Panc1 (cell line): ENCODE data around the gene SNX13.

ENCODE experiments used
- SIN3A ChIP-seq: IDR thresholded peaks from 2 replicates; pipeline ENCODE4 v1.6.1; 2012; ENCODE audit warnings: low read depth, mild to moderate bottlenecking, low read length, moderate library complexity, borderline replicate concordance; ENCODE audit not compliant: insufficient read depth
- TCF7L2 ChIP-seq: IDR thresholded peaks from 2 replicates; pipeline ENCODE4 v1.6.1; 2011; ENCODE audit warnings: mild to moderate bottlenecking, low read depth, low read length, inconsistent platforms
- TF ChIP-seq, protein P1 (sequence below), 2 experiments: IDR thresholded peaks; 2 replicates each; pipeline ENCODE4 v1.6.1; 2011 to 2012; ENCODE audit warnings: low read depth in 2 of 2, control low read depth in 1 of 2, low read length in 1 of 2, mild to moderate bottlenecking in 1 of 2, moderate library complexity in 1 of 2; ENCODE audit not compliant: insufficient read depth in 1 of 2
- TF ChIP-seq, protein P2 (sequence below): fragments of 450-650 bp; IDR thresholded peaks from 2 replicates; pipeline ENCODE4 v1.5.1; 2017; ENCODE audit warnings: mild to moderate bottlenecking

DNA sequence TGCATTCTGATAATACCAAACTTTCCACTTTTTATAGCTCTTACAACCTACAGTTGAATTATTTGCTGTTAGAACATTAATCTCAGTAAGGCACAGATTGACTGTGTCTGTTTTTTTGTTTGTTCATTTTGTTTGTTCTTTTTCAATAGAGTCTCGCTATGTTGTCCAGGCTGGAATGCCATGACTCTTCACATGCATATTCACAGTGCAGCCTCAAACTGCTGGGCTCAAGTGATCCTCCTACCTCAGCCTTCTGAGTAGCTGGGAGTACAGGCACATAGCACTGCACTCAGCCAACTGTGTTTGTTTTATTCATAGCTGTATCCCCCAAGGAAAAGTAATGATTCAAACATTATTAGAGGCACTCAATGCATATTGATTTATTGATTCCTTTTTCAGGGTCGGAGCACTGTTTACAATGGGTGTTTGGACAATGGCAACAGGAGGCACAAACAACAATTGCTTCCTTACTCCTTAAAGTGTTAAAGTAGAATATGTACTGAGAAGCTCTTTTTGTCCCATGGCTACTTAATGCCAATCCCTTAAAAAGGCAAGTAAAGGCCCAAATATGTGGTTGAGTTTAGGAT lies 61.1 kb downstream of the SNX13 start:
- TF ChIP-seq, protein P1, sequence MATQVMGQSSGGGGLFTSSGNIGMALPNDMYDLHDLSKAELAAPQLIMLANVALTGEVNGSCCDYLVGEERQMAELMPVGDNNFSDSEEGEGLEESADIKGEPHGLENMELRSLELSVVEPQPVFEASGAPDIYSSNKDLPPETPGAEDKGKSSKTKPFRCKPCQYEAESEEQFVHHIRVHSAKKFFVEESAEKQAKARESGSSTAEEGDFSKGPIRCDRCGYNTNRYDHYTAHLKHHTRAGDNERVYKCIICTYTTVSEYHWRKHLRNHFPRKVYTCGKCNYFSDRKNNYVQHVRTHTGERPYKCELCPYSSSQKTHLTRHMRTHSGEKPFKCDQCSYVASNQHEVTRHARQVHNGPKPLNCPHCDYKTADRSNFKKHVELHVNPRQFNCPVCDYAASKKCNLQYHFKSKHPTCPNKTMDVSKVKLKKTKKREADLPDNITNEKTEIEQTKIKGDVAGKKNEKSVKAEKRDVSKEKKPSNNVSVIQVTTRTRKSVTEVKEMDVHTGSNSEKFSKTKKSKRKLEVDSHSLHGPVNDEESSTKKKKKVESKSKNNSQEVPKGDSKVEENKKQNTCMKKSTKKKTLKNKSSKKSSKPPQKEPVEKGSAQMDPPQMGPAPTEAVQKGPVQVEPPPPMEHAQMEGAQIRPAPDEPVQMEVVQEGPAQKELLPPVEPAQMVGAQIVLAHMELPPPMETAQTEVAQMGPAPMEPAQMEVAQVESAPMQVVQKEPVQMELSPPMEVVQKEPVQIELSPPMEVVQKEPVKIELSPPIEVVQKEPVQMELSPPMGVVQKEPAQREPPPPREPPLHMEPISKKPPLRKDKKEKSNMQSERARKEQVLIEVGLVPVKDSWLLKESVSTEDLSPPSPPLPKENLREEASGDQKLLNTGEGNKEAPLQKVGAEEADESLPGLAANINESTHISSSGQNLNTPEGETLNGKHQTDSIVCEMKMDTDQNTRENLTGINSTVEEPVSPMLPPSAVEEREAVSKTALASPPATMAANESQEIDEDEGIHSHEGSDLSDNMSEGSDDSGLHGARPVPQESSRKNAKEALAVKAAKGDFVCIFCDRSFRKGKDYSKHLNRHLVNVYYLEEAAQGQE (IDR thresholded peaks at IDR 0.05; ENCODE audit: insufficient read depth in 1 of 2, low read depth in 2 of 2, low read length in 1 of 2), result no peak
- no peak for TF ChIP-seq TCF7L2
- no peak for TF ChIP-seq SIN3A
- TF ChIP-seq, protein P2, sequence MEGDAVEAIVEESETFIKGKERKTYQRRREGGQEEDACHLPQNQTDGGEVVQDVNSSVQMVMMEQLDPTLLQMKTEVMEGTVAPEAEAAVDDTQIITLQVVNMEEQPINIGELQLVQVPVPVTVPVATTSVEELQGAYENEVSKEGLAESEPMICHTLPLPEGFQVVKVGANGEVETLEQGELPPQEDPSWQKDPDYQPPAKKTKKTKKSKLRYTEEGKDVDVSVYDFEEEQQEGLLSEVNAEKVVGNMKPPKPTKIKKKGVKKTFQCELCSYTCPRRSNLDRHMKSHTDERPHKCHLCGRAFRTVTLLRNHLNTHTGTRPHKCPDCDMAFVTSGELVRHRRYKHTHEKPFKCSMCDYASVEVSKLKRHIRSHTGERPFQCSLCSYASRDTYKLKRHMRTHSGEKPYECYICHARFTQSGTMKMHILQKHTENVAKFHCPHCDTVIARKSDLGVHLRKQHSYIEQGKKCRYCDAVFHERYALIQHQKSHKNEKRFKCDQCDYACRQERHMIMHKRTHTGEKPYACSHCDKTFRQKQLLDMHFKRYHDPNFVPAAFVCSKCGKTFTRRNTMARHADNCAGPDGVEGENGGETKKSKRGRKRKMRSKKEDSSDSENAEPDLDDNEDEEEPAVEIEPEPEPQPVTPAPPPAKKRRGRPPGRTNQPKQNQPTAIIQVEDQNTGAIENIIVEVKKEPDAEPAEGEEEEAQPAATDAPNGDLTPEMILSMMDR, result no peak
